ENCODE data around the gene XG.
"Not testable (repeated sequence)": the region's sequence is repeated elsewhere in the genome, so short reads cannot be mapped to it uniquely, and the experiment has no call there.

DNA sequence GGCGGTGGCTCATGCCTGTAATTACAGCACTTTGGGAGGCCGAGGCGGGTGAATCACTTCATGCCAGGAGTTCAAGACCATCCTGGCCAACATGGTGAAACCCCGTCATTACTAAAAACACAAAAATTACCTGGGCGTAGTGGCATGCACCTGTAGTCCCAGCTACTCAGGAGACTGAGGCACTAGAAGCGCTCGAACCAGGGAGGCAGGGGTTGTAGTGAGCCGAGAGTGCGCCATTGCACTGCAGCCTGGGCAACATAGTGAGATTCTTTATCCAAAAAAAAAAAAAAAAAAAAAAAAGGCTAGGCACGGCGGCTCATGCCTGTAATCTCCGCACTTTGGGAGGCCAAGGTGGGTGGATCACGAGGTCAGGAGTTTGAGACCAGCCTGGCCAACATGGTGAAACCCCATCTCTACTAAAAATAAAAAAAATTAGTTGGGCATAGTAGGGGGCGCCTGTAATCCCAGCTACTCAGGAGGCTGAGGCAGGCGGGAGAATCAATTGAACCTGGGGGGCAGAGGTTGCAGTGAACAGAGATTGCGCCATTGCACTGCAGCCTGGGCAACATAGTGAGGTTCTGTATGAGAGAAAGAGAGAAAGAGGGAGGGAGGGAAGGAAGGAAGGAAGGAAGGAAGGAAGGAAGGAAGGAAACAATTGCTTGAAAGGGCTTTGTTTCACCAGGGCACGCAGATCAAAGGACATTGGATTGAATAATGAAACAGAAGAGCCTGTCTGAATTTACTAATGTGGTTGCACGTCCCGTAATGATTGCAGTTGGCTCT, 13.1 kb downstream of the XG start:
- not testable (repeated sequence) for TF ChIP-seq EZH2 (IDR thresholded peaks at IDR 0.05; ENCODE audit: low read length, missing control alignments)
- TF ChIP-seq, protein P1, sequence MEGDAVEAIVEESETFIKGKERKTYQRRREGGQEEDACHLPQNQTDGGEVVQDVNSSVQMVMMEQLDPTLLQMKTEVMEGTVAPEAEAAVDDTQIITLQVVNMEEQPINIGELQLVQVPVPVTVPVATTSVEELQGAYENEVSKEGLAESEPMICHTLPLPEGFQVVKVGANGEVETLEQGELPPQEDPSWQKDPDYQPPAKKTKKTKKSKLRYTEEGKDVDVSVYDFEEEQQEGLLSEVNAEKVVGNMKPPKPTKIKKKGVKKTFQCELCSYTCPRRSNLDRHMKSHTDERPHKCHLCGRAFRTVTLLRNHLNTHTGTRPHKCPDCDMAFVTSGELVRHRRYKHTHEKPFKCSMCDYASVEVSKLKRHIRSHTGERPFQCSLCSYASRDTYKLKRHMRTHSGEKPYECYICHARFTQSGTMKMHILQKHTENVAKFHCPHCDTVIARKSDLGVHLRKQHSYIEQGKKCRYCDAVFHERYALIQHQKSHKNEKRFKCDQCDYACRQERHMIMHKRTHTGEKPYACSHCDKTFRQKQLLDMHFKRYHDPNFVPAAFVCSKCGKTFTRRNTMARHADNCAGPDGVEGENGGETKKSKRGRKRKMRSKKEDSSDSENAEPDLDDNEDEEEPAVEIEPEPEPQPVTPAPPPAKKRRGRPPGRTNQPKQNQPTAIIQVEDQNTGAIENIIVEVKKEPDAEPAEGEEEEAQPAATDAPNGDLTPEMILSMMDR (conservative IDR thresholded peaks at IDR 0.05 in 1 of 2, IDR thresholded peaks at IDR 0.05 in 1 of 2; ENCODE audit: low read depth in 1 of 2, low read length in 2 of 2), result not testable (repeated sequence)

Data from fibroblast of lung (primary cell).